ENCODE results near the gene ANKLE1.
A peak's percentile ranks its signal among the peaks of the same experiment; 100 is the strongest.

Gene ANKLE1

DNA sequence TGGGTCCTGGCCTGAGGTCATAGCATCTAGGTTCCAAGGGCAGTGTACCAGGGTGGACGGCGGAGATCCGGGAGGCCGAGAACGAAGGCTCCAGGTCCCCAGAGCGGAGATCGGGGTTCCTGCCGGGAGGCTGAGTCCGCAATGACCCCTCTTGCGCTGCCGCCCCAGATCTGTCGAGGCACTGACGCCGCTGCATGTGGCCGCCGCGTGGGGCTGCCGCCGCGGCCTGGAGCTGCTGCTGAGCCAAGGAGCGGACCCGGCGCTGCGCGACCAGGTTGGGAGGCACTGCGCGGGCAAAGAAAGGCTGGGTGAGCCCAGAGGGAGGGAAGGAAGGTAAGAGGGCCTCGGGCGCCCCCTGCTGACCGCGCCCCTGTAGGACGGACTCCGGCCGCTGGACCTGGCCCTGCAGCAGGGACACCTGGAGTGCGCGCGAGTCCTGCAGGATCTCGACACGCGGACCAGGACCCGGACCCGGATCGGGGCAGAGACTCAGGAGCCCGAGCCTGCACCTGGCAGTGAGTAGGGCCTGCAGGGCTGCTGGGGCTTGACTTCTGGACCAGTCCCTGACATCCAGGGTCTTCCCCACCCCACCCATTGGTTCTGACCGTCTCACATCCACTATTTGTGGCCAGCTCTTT lies 906 bp downstream of the ANKLE1 start:
- POLR2A ChIA-PET = interaction anchor here (0.6 to 1.1 kb wide), 2 partner anchors 12 to 21 kb away, joined by 4 to 5 read pairs; no protein-coding TSS in a partner anchor
- DNase-seq (ENCODE audit: extremely low spot score) = peak; percentile 91
- TF ChIP-seq, protein P1, sequence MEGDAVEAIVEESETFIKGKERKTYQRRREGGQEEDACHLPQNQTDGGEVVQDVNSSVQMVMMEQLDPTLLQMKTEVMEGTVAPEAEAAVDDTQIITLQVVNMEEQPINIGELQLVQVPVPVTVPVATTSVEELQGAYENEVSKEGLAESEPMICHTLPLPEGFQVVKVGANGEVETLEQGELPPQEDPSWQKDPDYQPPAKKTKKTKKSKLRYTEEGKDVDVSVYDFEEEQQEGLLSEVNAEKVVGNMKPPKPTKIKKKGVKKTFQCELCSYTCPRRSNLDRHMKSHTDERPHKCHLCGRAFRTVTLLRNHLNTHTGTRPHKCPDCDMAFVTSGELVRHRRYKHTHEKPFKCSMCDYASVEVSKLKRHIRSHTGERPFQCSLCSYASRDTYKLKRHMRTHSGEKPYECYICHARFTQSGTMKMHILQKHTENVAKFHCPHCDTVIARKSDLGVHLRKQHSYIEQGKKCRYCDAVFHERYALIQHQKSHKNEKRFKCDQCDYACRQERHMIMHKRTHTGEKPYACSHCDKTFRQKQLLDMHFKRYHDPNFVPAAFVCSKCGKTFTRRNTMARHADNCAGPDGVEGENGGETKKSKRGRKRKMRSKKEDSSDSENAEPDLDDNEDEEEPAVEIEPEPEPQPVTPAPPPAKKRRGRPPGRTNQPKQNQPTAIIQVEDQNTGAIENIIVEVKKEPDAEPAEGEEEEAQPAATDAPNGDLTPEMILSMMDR (IDR thresholded peaks at IDR 0.05; ENCODE audit: control extremely low read depth, extremely low read depth, low read depth, missing control alignments) = peak; percentile 94
- CTCF ChIA-PET = interaction anchor here (0.7 to 5.7 kb wide), 24 partner anchors 10 to 568 kb away, joined by 3 to 54 read pairs (median 5); partner anchors contain the start of genes ABHD8, BABAM1, MRPL34 and USHBP1

DNA sequence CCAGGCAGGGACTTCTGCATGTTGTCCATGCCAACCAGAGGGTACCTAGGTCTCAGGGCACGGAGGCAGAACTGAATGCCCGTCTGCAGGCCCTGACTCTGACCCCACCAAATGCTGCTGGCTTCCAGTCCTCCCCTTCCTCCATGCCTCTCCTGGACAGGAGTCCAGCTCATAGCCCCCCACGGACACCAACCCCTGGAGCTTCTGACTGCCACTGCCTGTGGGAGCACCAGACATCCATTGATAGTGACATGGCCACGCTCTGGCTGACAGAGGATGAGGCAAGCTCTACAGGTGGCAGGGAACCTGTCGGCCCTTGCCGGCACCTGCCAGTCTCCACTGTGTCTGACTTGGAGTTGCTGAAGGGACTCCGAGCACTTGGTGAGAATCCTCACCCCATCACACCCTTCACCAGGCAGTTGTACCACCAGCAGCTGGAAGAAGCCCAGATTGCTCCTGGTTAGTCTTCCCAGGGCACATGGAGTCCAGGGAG lies 1.8 kb downstream of the ANKLE1 start:
- TF ChIP-seq, protein P1 (IDR thresholded peaks at IDR 0.05; ENCODE audit: control extremely low read depth, extremely low read depth, low read depth, missing control alignments) = no peak
- POLR2A ChIA-PET = no interaction called here

DNA sequence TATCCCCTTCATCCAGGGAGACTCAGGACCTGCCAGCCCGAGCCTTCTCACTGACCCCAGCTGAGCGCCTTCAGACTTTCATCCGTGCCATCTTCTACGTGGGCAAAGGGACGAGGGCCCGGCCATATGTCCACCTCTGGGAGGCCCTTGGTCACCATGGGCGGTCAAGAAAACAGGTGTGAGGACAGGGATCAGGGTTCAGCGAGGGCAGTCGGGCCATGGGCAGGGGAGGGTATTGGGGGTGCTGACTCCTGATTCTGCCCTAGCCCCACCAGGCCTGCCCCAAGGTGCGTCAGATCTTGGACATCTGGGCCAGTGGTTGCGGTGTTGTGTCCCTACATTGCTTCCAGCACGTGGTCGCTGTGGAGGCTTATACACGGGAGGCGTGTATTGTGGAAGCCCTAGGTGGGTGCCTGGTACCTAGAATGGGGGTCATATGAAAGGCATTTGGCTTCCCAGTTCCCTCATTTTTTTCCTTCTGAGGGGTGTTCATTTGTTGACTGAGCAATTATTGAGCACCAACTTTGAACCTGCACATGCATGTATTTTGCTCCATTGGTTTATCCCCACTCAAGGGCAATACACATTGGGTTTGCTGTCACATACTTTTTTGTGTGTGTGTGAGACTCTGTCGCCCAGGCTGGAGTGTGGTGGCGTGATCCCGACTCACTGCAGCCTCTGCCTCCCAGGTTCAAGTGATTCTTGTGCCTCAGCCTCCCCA lies 3.9 kb downstream of the ANKLE1 start:
- CTCF ChIA-PET = interaction anchor here (1.5 to 5.7 kb wide), 3 partner anchors 19 to 23 kb away, joined by 4 to 46 read pairs (median 4); partner anchors contain the start of genes BABAM1, MRPL34 and USHBP1
- POLR2A ChIA-PET = no interaction called here
- DNase-seq (ENCODE audit: extremely low spot score) = no peak
- TF ChIP-seq, protein P1 (IDR thresholded peaks at IDR 0.05; ENCODE audit: control extremely low read depth, extremely low read depth, low read depth, missing control alignments) = no peak

More for the DNA sequence above, 1.8 kb downstream of the ANKLE1 start:
- CTCF ChIA-PET = interaction anchor here (0.6 to 5.7 kb wide), 19 partner anchors 9 to 569 kb away, joined by 3 to 54 read pairs (median 5); partner anchors contain the start of genes ABHD8, BABAM1 and USHBP1
- DNase-seq (ENCODE audit: extremely low spot score) = no peak

DNA sequence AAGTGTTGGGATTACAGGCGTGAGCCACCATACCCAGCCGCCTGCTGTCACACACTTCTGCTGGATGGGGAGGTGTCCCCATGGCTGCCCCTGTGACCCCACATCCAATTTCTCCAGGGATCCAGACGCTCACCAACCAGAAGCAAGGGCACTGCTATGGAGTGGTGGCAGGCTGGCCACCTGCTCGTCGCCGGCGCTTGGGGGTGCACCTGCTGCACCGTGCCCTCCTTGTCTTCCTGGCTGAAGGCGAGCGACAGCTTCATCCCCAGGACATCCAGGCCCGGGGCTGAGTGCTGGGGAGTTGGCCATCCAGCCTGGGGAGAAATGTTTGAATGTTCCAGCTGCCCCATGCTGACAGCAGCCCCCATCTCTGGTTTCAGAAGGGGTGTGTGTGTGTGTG lies 4.6 kb downstream of the ANKLE1 start:
- ChIA-PET POLR2A (no interaction called here), CTCF (interaction anchor here (0.9 to 1.5 kb wide), 3 partner anchors 14 to 99 kb away, joined by 3 to 4 read pairs (median 4); partner anchors contain the start of gene USHBP1)
- TF ChIP-seq, protein P1 (IDR thresholded peaks at IDR 0.05; ENCODE audit: control extremely low read depth, extremely low read depth, low read depth, missing control alignments) = no peak
- DNase-seq (ENCODE audit: extremely low spot score) = no peak

DNA sequence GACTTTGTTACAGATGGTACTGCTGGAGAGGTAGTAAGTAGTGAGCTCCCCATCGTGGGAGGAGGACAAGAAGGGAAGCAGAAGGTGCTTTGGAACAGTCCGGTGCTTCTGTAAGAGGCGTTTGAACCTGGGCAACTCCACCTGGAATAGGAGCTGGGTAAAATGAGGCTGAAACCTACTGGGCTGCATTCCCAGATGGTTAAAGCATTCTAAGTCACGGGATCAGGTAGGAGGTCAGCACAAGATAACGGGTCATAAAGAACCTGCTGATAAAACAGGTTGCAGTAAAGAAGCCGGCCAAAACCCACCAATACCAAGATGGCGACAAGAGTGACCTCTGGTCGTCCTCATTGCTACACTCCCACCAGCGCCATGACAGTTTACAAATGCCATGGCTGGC lies 5.1 kb downstream of the ANKLE1 start:
- no peak for DNase-seq (ENCODE audit: extremely low spot score)
- TF ChIP-seq, protein P1 (IDR thresholded peaks at IDR 0.05; ENCODE audit: control extremely low read depth, extremely low read depth, low read depth, missing control alignments) = no peak
- CTCF ChIA-PET = interaction anchor here (0.9 to 1.5 kb wide), 3 partner anchors 13 to 99 kb away, joined by 3 to 4 read pairs (median 4); partner anchors contain the start of gene USHBP1
- POLR2A ChIA-PET = no interaction called here

DNA sequence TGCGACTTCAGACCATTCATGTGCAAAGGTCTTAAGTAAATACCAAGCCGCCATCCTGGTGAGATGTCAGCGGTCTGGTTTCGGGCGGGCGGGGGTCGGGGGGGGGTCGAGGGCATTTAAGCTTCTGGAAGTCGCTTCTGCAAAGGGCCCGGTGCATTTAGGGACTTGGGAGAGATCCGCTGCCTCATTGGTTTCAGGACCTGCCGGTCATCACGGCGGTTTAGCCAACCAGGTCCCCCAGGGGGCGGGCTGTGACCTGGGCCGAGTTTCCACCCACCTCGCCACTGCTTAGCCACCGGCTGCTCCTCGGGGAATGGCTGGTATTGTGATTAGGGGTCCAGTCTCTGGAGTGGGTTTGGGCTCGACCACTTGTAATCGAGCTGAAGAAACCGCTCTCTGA lies 7.8 kb downstream of the ANKLE1 start:
- TF ChIP-seq, protein P1 (IDR thresholded peaks at IDR 0.05; ENCODE audit: control extremely low read depth, extremely low read depth, low read depth, missing control alignments) = no peak
- CTCF ChIA-PET = interaction anchor here (7.8 kb wide), 1 partner anchor 14 kb away, joined by 51 read pairs; the partner anchor contains the start of genes ABHD8 and MRPL34
- POLR2A ChIA-PET = no interaction called here
- peak; percentile 89 for DNase-seq (ENCODE audit: extremely low spot score)
